Mucosa of gallbladder (tissue), 1 donor: ENCODE results near the gene CTPS1. TPM values are rescaled to one million over a fixed set of nuclear protein-coding genes. Genes with fewer than 3 reads are reported as not detected.

Experiments
- DNase-seq: peaks from one replicate; pipeline ENCODE4 v3.0.0-alpha.2; 2020; ENCODE audit warnings: low spot score
- total RNA-seq: library from RNA; stranded (reverse); gene quantifications from one replicate; pipeline ENCODE4 v1.2.1, GENCODE V29; 2021
- donor health status: DM: no; HTN: no; CAD: no.

Gene CTPS1
- total RNA-seq, 1 donor from 2014 or later, result 20.4 TPM

DNA sequence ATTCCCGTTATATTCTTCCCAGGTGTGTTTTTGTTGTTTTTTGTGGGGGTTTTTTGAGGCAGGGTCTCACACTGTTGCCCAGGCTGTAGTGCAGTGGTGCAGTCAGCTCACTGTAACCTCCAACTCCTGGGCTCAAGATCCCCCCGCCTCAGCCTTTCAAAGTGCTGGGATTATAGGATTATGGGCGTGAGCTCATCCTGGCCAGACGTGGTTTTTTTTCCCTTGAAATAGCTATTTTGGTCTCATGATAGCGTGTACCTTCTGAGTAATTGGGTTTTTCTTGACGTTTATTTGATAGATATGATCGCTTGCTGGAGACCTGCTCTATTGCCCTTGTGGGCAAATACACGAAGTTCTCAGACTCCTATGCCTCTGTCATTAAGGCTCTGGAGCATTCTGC lies 17.6 kb downstream of the CTPS1 start:
- DNase-seq, result no peak

DNA sequence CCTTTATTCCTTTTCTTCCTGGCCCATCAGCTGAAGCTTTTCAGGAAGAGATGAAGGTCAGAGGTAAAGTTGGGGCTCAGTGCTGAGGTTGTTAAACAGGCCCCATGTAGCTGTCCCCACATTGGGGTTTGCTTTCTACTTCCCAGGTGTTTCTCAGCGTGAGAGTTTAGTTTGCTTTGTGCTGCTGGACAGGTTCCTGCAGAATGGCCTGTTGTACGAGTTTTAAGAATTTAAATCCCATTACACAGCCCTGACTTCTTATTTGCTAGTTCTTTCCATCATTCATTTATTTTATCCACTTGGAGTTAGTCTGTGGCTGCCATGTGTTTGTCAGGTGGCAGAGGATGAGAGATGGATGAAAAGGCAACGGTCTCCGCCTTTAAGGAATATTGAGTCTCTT lies 19.2 kb downstream of the CTPS1 start:
- DNase-seq, result no peak

DNA sequence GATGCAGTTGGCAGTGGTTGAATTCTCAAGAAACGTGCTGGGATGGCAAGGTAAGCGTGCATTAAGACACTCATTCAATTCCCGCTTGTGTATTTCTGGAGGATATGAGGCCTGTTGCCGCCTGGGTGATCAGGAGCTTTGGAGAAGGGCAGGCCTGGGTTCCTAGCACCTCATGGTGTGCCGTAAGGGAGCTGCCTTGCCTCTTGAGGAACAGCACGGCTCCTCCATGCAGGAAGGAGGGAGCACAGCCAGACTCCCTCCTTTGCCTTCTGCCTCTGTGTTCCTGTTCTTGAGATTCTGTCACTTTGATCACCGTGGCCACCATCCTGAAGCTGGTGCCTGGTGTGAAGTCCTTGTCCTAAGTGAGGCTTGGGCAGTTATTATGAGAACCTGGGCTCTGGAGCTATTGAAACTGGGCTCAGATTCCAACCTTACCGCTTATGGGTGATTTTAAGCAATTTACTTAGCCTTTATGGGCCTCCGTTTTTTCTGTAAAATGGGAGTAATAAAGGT lies 23.7 kb downstream of the CTPS1 start:
- no peak for DNase-seq

DNA sequence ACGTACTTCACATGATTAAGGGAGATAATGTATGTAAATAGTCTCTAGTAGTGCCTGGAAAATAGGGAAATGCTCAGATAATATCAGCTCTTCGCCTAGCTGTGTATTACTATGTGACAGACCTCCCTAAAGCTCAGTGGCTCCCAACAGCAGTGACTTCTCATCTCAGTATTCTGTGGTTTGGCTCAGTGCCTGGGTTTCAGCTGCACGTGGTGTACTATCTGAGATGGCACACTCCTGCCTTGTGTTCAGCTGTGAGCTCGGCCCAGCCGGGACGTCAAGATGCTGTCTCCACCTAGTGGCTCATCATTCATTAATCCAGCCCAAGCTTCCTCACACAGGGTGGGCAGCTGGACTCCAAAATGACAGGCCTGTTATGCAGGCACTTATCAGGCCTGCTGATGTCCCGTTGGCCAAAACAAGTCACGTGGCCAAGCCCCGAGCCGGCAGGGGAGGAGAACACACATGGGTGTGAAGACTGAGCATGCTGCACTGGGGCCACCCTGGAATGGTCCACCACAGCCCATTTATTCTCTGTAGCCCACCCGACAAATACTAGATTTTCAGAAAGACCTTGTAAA lies 24.2 kb downstream of the CTPS1 start:
- peak; percentile 97 for DNase-seq

DNA sequence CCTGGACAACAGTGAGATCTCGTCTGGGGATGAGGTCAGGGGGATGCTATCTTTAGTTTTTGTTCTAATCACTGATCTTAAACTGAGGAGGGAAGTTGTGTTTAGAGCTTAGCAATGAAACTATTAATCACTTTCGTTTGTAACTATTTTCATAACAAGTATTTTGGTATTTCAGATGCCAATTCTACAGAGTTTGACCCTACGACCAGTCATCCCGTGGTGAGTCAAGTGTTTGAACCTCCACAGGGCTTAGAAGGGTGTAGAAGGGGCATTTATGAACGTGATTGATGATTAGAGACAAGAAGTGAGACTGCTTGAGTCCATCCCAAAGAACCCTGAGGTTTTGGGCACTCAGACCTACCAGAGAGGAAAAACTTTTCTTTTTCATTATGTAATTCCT lies 26.4 kb downstream of the CTPS1 start:
- no peak for DNase-seq

DNA sequence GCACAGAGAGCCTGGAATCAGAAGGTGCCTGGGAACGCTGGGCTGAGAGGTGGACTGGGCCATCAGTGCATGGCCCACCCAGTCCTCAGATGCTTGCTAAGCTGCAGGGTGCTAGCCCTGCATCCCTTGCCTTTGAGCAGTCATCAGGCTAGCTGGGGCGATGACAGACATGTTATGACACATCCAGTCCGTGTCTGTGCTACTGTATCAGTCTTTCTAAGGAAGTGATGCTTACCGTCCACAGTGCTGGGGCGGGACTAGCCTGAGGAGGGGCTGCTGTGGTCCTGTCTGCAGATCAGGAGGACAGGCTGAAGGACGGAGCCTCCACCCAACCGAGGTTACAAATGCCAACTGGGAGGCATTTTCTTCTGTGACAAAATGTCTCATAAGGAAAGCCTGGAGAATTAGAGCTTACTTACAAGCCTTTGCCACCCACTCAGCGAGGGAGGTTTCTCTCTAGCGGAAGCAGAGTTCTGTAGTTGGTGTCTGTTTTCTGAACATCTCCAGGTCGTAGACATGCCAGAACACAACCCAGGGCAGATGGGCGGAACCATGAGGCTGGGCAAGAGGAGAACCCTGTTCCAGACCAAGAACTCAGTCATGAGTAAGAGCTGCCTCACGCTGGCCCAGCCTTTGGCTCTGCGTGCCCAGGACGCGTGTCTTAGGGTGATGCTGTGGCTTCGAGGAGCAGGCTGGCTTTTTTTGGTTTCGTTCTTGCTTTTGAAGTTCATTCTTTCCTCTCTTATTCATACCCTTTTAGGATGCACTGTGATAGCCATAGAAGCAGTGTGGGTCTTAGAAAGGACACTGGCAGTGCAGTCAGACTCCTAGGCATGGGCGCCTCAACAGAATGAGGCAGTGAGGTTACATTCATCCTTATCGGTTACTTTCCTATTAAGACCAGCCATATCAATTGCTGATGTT lies 27.7 kb downstream of the CTPS1 start:
- no peak for DNase-seq

DNA sequence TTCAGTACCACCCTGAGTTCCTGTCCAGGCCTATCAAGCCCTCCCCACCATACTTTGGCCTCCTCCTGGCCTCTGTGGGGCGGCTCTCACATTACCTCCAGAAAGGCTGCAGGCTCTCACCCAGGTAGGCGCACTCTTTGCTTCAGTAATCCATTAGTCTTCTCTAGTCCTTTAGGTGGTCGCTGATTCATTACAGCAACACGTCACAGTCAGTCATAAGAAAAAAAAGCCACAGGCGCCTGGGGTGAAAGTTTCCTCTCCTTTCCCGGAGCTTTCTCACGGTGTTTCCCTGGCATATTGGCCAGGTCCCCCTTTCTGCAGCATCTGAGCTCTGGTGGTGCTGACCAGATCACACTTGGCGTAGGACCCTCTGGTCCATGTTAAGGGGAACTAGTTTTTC lies 30.0 kb downstream of the CTPS1 start:
- no peak for DNase-seq

DNA sequence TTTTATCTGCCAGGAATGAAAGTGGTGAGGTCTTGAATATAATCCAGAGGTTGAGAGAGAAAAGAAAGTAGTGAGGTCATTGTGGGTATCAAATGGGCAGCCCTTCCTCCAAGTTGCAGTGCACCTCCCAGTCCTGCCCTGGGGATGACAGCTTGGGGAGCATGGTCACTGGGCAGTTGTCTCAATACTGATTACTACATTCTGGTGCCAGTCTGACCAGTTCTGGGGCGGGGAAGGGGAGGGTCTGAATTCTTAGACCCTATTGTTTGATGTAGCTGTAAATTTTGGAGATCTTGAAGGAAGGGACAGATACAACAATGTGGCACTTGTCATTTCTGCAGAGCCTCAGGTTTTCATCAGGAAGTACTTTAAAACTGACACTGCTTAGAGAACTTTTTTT lies 30.8 kb downstream of the CTPS1 start:
- no peak for DNase-seq

DNA sequence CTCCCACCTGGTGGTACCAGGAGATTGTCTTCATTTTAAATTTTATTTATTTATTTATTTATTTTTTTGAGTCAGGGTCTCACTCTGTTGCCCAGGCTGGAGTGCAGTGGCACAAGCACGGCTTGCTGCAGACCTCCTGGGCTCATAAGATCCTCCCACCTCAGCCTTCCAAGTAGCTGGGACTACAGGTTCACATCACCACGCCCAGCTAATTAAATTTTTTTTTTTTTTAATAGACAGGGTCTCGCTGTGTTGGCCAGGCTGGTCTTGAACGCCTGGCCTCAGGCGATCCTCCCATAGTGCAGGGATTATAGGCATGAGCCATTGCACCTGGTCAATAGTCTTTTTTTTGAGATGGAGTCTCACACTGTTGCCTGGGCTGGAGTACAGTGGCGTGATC lies 33.5 kb downstream of the CTPS1 start:
- no peak for DNase-seq

DNA sequence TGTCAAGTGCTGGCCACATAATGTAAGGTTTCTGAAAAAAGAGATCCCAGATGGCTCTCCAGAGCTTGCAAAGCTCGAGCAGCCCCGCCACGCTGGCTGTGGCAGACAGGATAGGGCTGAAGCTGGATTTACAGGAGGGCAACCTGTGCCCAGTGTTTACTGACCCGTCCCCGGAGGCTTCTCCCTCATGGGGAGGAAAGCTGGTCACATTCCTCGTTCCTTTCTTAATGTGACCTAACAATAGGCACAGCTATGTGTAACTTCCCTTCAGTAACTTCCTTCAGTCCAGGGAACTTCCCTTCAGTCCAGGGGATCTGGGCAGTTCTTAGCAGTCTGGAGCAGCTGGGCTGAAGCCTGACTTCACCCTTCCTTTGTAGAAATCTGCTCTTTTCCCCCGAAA lies 34.3 kb downstream of the CTPS1 start:
- no peak for DNase-seq

DNA sequence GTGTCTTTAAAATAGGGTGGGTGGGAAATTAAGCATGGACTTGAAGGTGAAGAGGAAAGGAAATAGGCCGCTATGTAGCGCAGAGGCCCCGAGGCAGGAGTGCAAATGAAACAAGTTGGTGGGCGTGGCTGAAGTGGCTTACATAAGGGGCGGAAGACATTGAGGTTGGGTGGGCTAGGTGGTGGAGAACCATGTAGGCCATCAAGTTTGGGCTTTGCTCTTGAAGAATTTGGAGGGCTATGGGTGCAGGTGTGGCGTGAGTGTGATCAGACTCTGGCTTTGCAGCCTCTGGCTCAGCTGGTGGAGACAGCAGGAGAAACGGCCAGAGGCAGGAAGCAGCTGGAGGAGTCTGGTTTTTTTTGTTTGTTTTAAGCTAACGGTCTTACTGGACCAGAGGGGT lies 35.4 kb downstream of the CTPS1 start:
- no peak for DNase-seq

DNA sequence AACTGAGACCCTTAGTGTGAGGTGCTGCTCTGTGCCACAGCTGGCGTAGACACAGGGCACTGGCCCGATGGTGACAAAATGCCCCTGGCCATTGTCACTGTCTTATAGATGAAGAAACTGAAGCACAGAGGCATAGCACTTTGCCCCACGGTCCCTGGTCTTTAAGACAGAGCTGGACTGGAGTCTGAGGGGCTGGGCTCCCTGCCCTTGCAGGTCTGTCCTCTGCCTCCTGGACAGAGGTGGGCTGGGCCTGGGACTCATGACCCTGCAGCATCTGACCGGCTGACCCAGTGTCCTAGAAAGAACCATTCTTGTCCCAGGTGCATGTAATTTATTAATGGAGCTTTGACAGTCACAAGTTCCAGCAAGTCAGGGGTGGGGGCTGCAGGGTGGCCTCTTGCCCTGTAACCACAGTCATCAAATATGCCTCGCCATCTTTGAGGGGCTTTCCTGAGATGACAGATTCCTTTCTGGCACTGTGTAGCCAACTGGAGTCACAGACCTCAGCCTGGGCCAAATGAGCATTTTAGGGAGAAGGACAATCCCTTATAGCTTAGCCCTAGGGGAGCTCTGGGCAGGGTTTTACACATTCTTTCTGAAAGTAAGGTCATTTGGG lies 35.9 kb downstream of the CTPS1 start:
- no peak for DNase-seq

DNA sequence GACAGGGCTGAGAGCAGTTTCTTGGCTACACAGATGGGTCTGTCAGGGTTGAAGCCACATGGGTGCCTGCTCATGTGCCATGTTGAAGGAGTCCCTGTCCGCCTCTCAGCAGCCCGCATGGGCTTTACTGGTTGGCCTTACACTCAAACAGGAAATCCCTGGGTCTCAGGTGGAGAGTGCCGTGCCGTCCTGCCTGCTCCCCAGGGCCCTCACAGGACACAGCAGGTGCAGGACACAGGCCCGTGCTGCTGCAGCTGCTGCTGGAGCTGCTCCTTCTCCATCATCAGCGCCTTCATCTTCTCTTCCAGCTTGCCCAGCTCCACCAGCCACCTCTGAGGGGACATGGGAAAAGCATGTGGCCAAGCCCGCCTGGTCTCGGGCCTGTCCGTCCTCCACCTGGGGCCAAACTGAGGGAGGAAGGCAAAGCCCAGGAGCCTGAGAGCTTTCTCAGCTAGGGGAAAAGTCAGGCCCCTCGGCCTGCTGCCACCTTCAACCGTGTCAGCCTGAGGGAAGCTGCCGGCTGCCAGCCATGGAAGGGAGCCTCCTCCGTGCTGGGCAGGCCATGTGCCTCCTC lies 36.5 kb downstream of the CTPS1 start:
- no peak for DNase-seq

DNA sequence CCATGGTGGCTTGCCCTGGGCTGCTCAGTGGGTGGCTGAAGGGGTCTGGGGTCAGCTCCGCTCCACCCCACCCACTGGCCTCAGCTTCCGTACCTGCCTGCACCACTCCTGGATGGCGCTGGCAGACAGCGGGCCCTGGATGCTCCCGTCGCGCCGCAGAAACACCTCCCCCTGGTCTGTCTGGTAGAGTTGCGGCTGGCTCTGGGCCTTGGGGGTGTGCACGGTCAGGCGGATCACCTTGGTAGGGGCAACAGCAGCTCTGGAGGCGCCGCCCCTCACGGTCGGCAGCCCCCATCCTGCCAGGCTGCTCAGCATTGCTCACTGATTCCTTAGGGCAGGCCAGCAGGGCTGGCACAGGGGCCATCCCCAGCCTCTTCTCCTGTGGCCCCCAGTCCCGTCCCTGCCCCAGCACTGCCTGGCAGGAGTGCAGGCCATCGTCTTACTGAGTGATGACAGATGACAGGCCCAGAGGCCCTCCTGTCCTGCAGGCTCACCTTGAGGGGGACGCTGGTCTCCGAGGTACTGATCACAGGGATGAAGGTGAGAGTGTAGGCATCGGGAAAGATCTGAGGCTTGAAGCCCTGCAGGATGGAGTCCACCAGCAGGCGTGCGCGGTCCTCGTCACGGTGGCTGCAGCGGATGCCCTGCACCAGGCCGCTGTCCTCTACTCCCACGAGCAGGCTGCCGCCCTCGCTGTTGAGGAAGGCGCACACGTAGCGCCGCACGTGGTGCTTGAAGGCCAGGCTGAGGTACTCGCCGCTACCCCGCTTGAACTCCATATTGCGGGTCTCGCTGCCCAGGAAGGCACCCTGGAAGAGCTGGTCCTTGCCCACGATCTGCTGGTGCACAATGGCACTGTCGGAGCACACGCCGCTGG lies 37.9 kb downstream of the CTPS1 start:
- DNase-seq, result no peak

DNA sequence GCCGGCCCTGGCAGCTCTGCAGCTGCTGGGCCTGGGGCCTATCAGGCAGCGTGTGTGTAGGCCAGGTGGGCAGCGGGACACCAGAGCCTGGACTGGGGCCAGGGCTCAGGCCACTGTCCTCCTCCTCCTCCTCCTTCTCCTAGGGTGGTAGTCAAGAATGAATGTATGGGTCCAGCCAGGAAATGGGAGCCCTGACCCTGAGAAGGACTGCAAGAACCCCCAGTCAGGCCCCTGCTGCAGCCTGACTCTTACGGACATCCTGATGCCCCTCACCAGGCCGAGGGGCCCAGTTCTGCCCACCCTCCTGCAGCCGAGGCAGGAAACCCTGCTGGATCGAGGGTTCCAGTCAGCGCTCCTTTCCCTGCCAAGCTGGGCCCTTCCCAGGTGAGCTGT lies 38.5 kb downstream of the CTPS1 start:
- DNase-seq, result no peak

DNA sequence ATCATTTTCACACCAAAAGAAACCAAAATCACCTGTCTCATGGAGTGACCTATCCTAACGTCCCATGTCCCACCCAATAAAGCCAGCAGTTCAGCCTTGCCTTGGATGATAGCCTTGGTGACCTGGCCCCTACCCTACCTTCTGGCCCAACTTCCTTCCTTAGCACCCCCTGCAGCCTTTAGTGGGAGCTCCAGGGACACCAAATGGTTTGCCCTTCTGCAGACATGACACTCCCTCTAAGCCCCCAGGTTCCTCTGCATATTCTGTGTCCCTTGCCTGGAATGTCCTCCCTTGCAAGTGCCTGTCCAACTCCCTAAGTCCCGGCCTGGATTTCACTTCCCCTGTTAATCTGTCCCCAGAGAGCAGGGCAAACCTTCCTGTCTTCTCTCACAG lies 39.9 kb downstream of the CTPS1 start:
- no peak for DNase-seq

DNA sequence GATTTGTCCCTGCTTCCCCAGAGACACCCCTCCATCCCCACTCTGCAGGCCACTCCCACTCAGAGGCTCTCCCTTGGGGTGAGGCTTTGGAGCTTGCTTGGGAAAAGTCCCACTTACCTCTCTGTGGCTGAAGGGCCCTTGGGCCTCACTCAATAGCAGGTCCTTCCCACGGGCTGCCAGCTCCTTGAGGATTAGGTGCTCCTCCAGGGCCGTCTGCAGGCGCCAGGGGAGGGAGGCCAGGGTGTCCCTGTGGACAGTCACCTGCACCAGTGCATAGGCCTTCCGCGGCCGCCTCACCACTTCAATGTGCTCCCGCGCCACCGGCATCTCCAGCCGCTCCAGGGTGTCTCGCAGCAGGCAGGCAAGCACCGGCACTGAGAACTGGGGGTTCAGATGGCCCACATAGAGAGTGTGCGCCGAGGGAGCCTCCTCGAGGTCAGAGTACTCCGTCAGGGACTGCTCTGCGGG lies 40.6 kb downstream of the CTPS1 start:
- no peak for DNase-seq

DNA sequence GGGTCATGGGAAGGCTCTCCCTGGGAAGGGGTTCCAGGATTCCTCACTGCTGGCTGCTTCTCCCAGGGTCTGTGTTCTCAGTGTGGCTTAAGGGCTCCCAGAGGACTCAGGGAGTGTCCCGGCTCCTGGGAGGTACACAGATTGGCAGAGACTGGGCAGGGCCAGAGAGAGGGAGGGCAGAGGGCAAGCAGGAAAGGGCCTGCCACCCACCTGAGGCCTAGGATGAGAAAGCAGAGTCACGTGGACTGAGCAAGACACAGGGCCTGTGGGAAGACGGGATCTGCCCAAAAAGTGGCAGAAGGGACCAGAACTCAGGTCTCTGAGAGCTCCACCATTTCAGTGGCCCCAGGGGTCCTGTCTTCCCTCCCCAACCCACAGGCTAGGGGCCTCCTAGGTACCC lies 41.2 kb downstream of the CTPS1 start:
- no peak for DNase-seq

DNA sequence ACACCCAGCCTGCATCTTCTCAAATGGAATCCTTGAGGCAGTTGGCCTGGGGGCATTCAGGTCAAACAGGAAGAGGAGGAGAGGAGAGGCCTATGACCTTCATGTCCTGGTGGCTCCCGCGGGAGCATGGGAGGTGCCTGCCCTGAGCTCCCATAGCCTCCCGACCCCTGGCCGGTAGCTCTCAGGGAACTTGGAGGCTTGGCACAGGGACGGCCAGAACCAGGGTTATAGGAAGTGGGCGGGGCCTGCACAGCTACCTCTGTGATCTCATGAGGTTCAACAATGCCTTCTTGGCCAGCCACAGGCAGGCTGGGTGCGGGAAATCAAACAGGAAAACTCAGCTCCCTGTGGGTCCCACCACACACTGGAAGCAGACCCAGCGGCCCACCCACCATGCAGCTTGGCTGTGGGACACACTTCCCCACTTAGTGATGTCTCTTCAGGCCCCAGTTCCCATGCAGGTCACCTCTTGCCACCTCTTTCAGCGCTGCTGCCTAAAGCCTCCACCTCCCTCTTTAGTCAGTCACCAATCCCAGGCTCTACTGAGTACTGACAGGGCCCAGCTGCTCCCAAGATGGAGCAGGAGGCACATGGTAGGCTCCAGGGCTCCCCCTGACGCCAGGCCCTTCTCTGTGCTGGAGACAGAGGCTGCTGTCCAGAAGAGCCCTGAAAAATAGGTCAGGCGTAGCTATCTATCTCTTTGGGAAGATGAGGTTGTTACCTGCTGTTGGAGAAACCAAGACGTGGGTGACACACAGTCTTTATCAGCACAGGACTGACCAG lies 42.2 kb downstream of the CTPS1 start, which contains the start of gene SLFNL1:
TSS of gene SLFNL1 (minus strand) at position 200 of the 783 bp plus-strand sequence. CDS start 1,065 bp downstream, outside the sequence.
- DNase-seq, result no peak

DNA sequence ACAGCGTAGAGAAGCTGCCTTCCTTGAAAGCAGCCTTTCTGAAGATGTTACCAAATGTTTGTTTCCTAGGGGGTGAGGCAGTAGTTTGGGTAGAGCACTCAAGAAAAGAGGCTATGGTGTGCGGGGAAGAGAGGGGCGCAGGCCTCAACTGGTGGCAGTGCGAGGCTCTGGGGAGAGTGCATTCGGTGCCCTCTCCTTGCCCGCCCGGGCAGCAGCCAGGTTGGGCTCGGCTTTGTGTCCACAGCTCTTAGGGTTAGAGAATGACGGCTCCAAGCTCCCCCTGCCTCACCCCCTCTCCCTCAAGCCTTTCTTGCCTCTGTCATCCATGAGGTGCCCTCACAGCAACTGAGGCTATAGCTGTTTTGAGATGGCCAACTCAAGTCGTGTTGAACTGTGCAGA lies 42.9 kb downstream of the CTPS1 start:
- no peak for DNase-seq
